NCI-H128 (cell line): Measurements from ENCODE around the gene DISC1.

Experiments
- DNase-seq: peaks from one replicate; lab custom pipeline; 2025; ENCODE audit not compliant: unreplicated experiment; lab: John Stamatoyannopoulos, UW

Gene DISC1

DNA sequence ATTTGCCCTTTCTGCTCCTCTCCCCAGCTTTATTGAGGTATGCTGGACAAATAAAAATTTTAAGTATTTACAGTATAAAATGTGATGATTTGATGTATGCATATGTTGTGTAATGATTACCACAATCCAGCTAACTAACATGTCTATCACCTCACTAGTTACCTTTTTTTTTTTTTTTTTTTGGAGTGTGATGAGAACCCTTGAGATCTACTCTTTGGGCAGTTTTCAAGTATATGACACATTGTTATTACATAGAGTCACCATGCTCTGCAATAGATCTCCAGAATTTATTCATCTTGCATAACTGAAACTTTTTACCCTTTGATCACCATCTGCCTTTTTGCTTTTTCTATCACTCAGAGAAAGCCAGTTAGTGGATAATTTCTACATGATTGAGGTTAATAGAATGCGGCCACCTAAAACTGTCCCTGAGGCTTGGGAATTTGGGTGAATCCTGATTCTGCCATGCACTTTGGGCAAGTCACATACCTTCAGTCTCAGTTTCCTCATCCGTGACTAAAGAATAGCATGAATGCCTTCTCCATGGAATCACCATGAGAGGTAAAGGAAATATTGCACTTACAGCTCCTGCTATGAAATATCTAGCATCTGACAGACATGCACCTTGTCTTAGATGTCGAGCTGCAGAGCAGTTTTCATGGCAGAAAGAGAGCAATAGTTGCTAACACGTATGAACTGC lies 295.2 kb downstream of the DISC1 start:
- DNase-seq = no peak

DNA sequence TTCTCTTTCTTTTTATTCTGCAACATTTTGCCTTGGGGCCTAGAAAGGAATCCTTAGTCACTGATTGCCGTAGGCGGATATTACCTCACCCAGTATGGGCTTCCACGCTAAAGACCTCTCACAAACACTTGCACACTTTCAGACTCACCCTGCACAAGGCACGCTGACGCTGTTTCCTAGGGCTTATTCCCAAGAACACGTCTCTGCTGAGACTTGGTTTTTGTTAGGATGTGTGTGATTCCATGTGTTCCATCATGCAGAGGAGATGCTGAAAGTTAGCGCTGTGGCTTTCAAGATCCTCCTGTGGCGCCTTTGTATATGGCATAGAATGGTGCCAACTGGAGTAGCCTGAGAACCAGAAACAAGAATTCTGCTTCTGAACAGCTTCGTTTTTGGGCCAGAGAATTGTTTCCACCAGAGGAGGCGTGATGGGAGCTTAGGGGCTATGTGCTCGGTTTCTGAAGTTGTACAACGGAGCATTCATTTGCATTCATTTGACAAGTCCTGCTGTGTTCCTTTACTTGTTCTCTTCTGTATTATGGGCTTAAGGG lies 297.0 kb downstream of the DISC1 start:
- no peak for DNase-seq

DNA sequence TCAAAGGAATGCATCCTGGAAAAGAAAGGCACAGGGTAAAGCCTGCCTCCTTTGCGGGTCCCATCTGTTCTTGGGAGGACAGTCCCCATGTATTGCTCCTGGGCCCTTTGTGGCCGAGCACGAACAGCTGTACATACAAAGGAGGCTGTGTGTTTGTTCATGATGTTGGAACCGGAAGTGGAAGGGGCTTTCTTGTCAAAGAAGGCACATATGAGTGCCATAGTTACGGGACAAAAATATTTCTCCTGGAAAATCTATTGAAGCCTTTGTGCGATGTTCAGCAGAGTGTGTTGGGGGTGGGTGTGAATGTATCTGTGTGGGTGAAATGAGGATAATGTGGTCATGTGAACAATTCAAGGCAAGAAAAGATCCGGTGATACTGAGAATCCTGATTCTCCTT lies 297.6 kb downstream of the DISC1 start:
- no peak for DNase-seq

DNA sequence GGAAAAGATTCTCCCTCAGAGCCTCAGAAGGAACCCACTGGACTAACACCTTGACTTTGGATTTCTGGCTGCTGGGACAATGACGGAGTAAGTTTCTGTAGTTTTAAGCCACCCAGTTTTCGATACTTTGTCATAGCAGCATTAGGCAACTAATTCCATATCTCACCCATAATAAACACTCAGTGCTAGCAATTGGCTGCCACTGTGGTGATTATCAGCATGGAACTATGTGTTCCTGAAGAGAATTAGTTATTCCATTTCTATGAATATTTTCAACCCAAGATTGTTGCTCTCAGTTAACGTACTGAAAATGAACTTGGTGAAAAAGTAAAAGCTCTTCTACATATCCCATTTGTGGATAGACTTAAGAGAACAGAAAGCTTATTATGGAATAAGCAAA lies 299.3 kb downstream of the DISC1 start:
- no peak for DNase-seq

DNA sequence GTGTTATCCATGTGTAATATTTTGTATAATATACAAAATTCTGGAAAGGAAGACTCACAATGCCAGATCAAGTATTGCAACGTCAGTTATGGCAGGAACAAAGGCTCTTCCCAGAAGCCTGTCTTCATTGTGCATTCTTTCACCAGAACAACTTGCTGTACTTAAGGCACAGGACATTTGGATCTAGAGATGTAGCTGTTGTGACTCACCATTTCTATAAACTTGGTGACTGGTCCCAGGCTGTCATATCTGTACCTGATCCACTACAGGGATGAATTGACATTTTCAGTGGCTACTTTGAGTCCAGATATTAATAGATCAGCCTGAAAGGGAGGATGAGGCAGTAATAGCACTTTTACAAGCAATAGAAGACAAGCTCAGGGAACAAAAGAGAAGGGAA lies 299.8 kb downstream of the DISC1 start:
- DNase-seq = no peak

DNA sequence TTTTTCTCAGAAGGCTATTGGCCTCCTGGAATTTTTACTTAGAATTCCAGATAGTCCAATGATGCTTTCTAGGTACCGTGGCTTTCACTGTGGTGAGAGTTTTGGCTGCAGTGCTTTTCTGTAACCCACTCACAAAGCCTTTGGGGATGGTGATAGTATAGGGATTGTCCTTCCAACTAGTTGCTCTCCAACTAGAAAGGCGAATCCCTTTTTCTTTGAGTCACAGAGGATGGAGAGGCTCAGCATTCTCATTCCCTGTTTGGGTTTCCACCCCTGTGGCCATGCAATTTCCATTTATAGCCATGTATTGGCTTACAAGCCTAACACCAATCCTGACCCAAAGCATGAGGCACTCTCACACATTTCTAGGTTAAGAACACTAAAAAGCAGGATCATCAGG lies 300.3 kb downstream of the DISC1 start:
- no peak for DNase-seq

DNA sequence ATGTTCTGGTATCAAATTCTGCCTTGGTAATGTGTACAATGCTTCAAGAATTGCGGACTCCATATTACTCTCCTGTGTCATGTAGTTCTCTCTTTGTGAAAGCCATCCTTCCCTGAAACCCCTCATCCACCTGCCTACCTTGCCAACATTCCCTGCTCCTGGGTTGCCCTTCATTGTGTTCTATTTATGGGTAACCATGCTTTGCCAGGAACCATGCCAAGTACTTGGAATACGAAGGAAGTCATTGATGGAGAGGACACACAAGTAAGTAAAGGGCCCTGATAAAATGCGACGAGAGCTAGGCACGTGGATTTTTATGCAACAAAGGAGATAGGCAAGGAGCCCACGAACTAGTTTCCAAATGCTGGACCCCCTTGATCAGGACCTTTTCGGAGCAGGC lies 300.8 kb downstream of the DISC1 start:
- no peak for DNase-seq

DNA sequence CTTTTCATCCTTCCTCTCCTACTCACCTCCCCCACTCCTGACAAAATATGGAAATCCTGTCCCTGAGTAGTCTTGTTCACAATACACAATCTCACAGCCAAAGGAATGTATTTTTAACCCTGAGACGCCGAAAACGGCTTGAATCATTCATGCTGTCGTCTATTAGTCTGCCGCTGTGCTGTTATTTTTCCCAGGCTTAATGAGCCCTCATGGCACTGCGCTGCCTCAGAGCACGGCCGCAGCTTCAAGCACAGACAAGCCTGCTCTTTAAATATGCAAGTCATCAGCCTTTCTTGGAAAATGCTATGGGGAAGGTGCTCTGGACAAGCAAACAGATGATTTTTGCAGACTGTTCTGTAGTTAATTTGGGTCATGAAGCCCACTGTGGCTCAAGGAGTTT lies 302.7 kb downstream of the DISC1 start:
- DNase-seq = no peak

DNA sequence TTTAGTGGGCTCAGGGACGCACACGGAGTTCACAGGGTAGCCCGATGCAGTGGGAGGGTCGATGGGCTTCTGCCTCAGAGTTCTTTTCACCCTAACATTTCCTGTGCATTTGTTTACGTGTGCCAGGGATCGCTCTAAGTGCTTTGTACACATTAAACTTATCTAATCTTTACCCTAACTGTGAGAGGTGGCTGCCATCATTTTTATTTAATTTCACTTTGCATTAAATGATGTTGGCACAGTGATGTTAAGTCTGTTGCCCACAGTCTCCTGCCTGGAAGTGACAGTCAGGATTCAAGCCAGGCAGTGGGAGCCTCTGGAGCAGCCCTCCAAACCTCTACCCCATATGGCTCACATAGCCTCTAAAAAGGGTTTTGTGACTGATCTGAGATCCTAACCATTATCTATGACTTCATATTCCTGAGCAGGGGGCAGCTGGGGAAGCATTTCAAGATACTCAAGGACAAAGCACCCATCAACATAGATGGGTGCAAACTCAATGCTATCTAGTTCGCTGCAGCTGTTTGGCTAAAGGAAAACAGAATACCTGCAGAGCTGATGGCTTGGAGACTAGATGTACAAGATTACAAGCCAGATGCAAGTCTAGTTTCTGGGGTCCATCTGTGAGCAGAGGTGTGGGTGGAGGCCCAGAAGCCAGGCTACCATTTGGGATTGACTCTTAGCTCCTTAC lies 303.8 kb downstream of the DISC1 start:
- no peak for DNase-seq

DNA sequence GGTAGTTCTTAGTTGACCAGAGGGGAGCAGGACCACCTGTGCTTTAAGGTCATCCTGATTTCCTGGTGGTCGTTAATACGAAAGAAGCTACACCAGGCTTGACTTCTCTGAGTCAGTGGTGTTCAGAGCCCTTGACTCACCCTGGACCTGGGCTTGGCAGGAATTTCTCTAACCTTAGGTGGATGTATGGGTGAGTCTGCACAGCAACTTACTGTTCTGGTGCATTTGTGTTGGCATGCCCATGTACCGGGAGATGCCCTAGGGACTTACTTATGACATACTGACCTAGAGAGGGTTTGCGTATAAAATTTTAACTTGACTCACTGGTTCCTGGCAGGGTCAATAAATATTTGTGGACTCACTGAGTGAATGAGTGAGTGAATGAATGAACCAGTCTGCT lies 304.6 kb downstream of the DISC1 start:
- DNase-seq = no peak

DNA sequence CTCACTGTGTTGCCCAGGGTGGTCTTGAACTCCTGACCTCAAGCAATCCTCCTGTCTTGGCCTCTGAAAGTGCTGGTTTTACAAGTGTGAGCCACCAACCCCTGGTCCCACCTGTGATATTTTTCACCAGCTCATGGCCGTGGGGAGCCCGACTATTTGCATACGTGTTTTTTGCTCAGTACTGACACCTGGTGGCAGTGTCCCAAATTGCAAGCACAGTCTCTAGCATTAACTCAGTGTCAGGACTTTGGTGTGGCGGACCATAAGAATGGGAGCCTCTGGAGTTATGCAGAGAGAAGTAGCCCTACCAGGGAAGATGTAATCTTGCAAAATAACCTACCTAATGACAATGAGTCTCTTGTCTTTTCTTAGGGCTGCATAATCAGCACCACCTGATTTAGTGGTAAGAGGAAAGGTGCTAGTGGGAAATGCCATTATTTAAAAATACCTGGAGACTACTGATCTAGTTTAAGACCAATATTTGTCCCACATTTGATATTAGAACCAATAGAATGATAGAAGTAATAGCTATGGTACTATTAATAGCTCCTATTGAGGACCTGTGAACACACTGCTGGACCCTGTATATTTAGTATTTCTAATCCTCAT lies 305.4 kb downstream of the DISC1 start:
- DNase-seq = no peak

DNA sequence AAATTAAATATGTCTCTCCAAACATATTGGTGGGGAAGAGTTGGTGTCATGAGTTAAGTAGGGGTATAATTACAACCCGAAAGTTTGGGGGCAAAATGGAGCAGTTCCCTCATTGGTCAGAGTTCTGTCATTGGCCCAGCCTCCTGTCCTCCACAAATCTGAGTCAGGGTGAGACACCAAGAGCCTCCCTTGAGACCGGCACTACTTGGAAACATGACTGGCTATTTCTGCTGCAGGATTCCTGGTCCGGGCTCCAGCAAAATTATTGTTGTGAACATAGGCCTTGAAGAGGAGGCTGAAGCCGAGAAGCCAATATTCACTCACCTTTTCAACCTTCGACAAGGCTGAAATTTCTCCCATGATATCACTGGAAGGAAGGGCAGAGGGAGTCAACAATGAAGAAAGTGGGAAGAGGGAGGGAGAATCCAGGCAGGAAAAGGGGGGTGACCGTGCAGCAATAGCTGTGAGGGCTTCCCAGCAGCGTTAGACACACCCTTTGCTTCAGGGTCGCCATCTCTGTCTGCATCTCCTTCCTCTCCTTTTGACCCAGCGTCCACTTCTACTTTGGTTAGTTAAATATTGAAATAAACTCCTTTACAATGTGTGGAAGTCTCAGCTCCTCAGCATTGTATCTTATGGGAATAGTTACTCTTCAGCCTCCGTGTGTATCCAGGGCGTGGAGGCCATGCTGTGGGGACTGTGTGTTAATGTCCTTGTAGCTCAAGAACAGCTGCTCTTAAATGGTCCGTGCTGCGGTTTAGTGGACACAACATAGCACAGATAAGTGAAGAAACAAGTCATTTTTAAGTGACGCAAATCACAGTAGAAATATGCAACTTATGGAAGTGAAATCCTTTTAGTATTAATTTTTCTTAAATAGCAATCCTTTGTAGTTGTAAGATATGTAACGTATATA lies 307.4 kb downstream of the DISC1 start:
- DNase-seq = no peak

DNA sequence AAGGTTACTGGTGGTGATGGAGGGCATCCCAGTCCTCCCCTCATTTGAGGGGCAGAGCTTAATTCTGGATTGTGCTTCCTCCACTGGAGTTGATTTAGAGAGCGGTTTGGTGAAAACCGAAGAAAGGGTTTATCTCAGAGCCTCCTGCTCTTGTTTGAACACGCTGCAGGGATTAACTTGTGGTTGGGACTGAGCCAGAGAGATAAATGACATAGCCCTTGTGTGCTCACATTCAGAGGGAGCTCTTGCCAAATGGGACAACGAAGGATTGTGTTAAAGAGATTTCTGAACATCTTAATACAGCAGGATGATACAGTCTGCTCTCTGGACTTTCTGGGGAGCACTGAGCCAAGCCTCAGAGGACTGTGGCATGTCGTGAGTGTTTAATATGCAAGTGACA lies 308.2 kb downstream of the DISC1 start:
- no peak for DNase-seq

DNA sequence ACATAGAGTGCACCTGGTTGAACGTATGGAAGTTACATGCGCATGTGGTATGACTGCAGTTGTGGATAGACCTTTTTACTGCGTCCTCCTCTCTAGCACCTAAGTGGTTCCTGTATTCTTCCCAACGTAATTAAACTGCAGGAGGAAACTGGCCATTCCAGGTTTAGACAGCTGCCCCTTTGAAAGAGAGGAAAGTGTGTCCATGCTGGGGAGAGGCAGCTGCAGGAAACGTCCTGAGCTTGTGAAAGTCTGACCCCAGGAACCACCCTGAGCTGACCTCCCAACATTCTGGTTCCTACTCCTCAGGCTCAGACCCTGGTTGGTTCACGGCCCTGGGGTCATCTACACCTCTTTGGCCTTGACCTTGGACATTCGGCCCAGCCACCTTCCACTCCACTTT lies 309.3 kb downstream of the DISC1 start:
- DNase-seq = no peak

DNA sequence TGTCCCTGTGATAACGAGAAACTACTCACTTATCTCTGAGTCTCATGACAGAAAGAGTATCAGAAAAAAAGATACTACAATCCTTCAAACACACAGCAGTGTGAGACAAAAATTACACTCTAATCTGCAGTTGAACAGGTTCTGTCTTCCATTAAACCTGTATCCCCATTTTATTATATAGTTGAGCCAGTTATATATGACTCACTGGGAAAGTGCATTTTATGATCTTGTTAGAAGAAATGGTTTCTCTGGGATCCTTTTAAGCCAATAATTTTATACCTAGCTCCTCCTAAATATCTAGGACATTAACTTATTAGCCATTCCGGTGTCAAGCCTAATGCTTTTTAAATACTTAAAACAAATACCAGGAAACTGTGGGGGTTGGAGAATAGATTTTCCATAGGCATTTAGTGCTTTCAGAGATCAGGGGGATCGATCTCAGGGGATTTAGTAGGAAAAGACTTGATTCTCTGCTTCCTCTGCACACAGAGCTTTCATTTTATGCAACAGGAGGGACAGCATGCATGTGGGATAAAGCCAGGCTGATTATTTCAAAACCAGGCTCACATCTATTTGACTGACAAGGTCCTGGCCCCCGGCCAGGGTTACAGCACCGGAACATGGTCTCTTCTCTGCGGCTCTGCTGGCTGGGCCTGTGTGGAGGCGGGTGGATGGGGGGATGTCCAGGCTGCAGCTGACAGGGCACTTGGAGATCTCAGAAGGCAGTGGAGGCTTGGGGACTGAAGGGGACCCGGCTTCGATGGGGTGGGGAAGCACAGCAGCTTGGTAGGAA lies 310.6 kb downstream of the DISC1 start:
- DNase-seq = no peak

DNA sequence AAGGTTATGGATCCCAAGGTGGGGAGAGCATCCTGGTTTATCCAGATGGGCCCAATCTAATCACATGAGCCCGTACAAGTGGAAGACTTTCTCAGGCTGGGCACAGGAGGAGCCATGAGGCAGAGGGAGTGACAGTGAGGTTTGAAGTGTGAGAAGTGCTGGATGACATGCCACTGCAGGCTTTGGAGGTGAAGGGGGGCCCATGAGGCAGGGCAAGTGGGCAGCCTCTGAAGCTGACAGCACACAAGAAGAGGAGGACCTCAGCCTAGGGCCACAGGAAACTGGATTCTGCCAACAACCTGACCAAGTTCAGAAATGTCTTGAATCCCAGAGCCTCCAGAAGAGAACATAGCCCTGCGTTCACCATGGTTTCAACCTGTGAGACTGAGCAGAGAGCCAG lies 311.6 kb downstream of the DISC1 start:
- no peak for DNase-seq

DNA sequence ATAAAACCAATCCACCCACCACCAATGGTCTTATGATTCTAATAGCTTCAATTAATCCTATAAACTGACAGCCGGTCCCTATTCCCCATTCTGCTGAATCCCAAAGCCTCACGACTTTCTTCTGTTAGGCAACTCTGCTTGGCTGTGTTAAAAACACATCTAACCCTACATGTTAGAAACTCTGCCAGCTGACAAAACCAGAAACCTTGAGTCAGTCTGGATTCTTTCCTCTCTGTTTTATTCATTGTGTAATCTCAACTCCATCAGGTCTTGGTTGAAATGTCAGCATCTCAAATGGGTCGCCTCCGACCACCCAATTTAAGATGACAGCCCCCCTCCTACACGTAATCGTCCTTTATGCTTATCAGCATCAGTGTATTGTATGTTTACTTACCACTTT lies 312.1 kb downstream of the DISC1 start:
- DNase-seq = no peak

DNA sequence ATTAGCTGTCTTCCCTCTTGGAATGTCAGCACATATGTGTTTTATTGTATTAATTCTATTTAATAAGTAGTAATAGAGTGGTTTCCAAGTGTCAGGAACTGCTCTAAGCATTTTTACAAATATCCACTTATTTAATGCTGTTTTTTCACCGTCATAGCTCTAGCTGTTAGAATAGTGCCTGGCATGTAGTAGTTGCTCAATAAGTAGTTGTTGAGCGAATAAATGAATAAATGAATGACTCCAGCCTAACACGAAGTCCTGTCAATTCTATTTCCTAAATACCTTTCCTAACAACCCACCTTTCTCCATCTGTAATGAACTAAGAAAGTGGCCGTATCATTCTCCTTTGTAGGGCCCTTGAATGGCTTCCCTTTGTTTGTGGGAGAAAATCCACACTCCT lies 312.5 kb downstream of the DISC1 start:
- DNase-seq = no peak

DNA sequence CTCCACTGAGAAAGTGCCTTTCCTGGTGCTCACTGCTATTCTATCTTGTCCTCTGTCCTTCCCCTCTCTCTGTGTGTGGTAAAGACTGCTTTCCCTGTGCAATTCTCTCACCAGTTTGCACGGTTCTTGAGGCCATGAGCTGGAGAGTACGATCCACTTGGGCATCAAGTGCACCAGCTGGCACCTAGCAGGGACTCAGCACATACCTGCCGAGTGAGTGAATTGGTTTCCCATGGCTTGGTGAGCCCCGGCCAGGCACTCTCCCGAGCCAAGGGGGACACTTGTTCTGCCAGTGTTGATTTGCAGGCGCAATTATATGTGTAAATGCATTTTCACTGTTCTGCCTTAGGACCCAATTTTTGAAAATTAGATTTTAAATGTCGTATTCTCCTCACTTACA lies 313.5 kb downstream of the DISC1 start:
- DNase-seq = peak; percentile 67

DNA sequence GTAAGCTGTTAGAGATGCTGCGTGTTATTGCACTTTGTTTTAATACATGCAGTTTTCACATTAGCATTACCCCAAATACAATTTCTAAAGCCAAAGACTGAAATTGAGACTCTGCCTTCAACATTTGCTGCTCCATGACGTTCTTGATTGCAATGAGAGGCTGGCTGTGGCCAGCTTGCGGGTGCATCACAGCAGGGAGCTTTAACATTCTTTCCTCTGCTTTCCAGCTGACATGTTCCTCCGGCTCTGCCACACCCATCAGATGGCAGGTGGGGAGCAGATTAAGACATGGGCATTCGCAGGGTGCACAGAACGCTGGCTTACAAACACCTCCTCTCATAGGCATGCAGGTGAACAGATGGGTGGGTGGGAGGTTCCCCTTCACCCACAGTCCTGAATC lies 314.1 kb downstream of the DISC1 start:
- DNase-seq = peak; percentile 15
